ENCODE results near the gene MAP1B. TPM values are rescaled to one million over a fixed set of nuclear protein-coding genes. Genes with fewer than 3 reads are reported as not detected.

The MAP1B gene
- total and polyA plus RNA-seq, 9 of the 15 experiments (the other 6 are each of a cell fraction or from before 2014, with no cell fraction given) = 5.2 to 66.1 (median 17.3) TPM

GRCh38 chr5:72209147-72210115 is 102.2 kb downstream of the MAP1B start:
- ChIA-PET POLR2A (interaction anchor here (0.6 to 1.5 kb wide), 7 partner anchors 7 to 306 kb away, joined by 3 read pairs; no protein-coding TSS in a partner anchor), CTCF (ENCODE audit: low intra/inter-chr PET ratio) (no interaction called here)
- no peaks in the 10 kb centered on the region for H3K9me1 ChIP-seq (ENCODE audit: control insufficient read depth, insufficient read depth, low read length)
- in situ Hi-C loops (cut with MboI) = no loop called here
- WGBS (ENCODE audit: insufficient coverage, low coverage, missing lambda C conversion rate) = 86% methylated on average over 9 of the region's 10 CpGs
- intact Hi-C loops (cut with micrococcal nuclease) = no loop called here
- no peak overlapping the region for H3K4me3 ChIP-seq
- TF ChIP-seq CBFA2T2 (conservative IDR thresholded peaks at IDR 0.05) (no peak), ZKSCAN8 (CRISPR knock-in tag; IDR thresholded peaks at IDR 0.05) (no peak), E2F3 (CRISPR knock-in tag; IDR thresholded peaks at IDR 0.05) (no peak), RNF219 (CRISPR knock-in tag; IDR thresholded peaks at IDR 0.05) (no peak), MXI1 (IDR thresholded peaks at IDR 0.05; ENCODE audit: low read depth, low read length) (no peak), PTBP1 (IDR thresholded peaks at IDR 0.05; ENCODE audit: low read depth, low read length) (no peak), SMARCC2 (IDR thresholded peaks at IDR 0.05; ENCODE audit: low read depth) (no peak), HCFC1 (IDR thresholded peaks at IDR 0.05; ENCODE audit: low read depth, low read length) (no peak), TSC22D4 (tag; IDR thresholded peaks at IDR 0.05) (no peak), CTBP1 (IDR thresholded peaks at IDR 0.05; ENCODE audit: borderline replicate concordance) (no peak), THRB (CRISPR knock-in tag; conservative IDR thresholded peaks at IDR 0.05) (no peak), NFE2 (IDR thresholded peaks at IDR 0.05; ENCODE audit: low read depth) (no peak), HMG20B (CRISPR knock-in tag; IDR thresholded peaks at IDR 0.05) (no peak), ZNF511 (CRISPR knock-in tag; IDR thresholded peaks at IDR 0.05) (no peak), ESRRA (IDR thresholded peaks at IDR 0.05; ENCODE audit: borderline replicate concordance, low read depth) (no peak), MBD1 (CRISPR knock-in tag; IDR thresholded peaks at IDR 0.05) (no peak), POLR3G (IDR thresholded peaks at IDR 0.05; ENCODE audit: extremely low read depth, insufficient read length, insufficient replicate concordance) (no peak)
- DNase-seq (ENCODE audit: extremely low read depth in 1 of 4, low spot score in 3 of 4) (no peak), ATAC-seq (peak; percentile 13), FAIRE-seq (no peak)
- no peaks in the 10 kb centered on the region for H4K20me1 ChIP-seq (replicated peaks; ENCODE audit: control insufficient read depth, insufficient read depth, low read length)
- H3K4me2 ChIP-seq (ENCODE audit: insufficient read depth, low read length) = no peak overlapping the region
- no peak overlapping the region for H3K27ac ChIP-seq (ENCODE audit: extremely low read depth, low read depth, low read length)
- peaks cover 35% of the 10 kb centered on the region for H3K36me3 ChIP-seq (ENCODE audit: control insufficient read depth, insufficient read depth, low read length)
- no peaks in the 10 kb centered on the region for H3K27me3 ChIP-seq (ENCODE audit: control insufficient read depth in 2 of 2, insufficient read depth in 2 of 2, low read length in 2 of 2)
- no peak overlapping the region for H3K9ac ChIP-seq (ENCODE audit: insufficient read depth in 1 of 2, low read depth in 2 of 2, low read length in 2 of 2)
- H3K4me1 ChIP-seq (replicated peaks in 1 of 2; ENCODE audit: control insufficient read depth in 2 of 2, insufficient read depth in 2 of 2, low read length in 2 of 2) = peaks cover 0 to 2% of the 10 kb centered on the region in 2 experiments; a peak in 1 of 5 replicates
- H3K79me2 ChIP-seq (ENCODE audit: control insufficient read depth, insufficient read depth, low read length) = no peaks in the 10 kb centered on the region
- no peaks in the 10 kb centered on the region for H3K9me3 ChIP-seq (replicated peaks; ENCODE audit: control insufficient read depth, insufficient read depth, low read depth, low read length)
- BruUV-seq (replicated peaks) = no TSS peak
- H2AFZ ChIP-seq (ENCODE audit: low read depth, low read length) = no peak overlapping the region

Data from K562 (cell line).